ENCODE data around the gene KHNYN. TPM values are rescaled to one million over a fixed set of nuclear protein-coding genes. Genes with fewer than 3 reads are reported as not detected.

The KHNYN gene
- total and polyA plus RNA-seq, 2 experiments from 2014 or later: 2.7 to 28.1 TPM

DNA sequence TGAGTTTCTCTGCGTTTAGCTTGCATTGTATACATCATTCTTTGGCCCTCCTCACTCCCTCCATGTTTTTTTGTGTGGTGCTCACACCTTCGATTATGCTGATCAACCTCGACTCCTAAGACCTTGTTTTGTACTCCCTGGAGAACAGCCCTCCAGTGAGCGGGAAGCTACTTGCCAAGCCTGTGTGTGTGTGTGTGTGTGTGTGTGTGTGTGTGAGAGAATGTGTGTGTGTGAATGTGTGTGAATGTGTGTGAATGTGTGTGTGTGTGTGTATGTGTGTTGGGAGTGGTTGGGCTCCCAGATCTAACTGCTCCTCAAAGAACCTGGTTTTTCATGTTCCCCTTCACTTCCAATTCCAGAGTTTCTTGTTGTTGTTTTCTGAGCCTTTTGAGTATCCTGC is 24.9 kb upstream of the KHNYN start:
- no peaks in the 10 kb centered on the region for H3K36me3 ChIP-seq (ENCODE audit: insufficient read depth)
- H3K27me3 Mint-ChIP-seq (ENCODE audit: insufficient read depth, low read depth, poor library complexity): peaks cover 6% of the 10 kb centered on the region

More for the DNA sequence above, 24.9 kb upstream of the KHNYN start:
- ATAC-seq: no peak; the same call in 2 of the 3 replicates
- Histone ChIP-seq H3F3A (replicated peaks; ENCODE audit: low read depth) (no peaks in the 10 kb centered on the region), H3K27ac (ENCODE audit: low read depth) (no peak overlapping the region), H4K20me1 (replicated peaks; ENCODE audit: insufficient read depth) (no peaks in the 10 kb centered on the region), H3K79me2 (replicated peaks; ENCODE audit: insufficient read depth) (no peaks in the 10 kb centered on the region), H3K4me1 (ENCODE audit: insufficient read depth) (peaks cover 4% of the 10 kb centered on the region; the same call in 1 of the 2 replicates), H2AFZ (no peak overlapping the region), H3K9me2 (ENCODE audit: insufficient read depth) (no peaks in the 10 kb centered on the region), H3K4me2 (no peak overlapping the region), H3K27me3 (ENCODE audit: insufficient read depth) (0 out of 2 replicates have a peak, but pooled peaks cover 7% of the 10 kb centered on the region), H3K4me3 (no peak overlapping the region)
- DNase-seq (ENCODE audit: low spot score): no peak
- H3K27ac Mint-ChIP-seq: no peak overlapping the region
- H3K4me3 Mint-ChIP-seq: no peak overlapping the region
- no peaks in the 10 kb centered on the region for H3K36me3 Mint-ChIP-seq (ENCODE audit: low read depth)
- H3K4me1 Mint-ChIP-seq: peaks cover 38% of the 10 kb centered on the region
- H3K9me3 Mint-ChIP-seq: no peaks in the 10 kb centered on the region
- no peak for TF ChIP-seq POLR2AphosphoS5 (IDR thresholded peaks at IDR 0.05; ENCODE audit: low read depth)
- no peak for TF ChIP-seq EZH2phosphoT487 (IDR thresholded peaks at IDR 0.05; ENCODE audit: unreplicated experiment)
- no peak for TF ChIP-seq ZNF331 (CRISPR knock-in tag; IDR thresholded peaks at IDR 0.05; ENCODE audit: low read depth)
- TF ChIP-seq EZH2 (IDR thresholded peaks at IDR 0.05; ENCODE audit: low read depth, unreplicated experiment): no peak
- TF ChIP-seq NANOG (IDR thresholded peaks at IDR 0.05; ENCODE audit: borderline replicate concordance): no peak
- no peak for TF ChIP-seq STAT1 (IDR thresholded peaks at IDR 0.05; ENCODE audit: unreplicated experiment)
- TF ChIP-seq JUNB (IDR thresholded peaks at IDR 0.05; ENCODE audit: unreplicated experiment): no peak
- TF ChIP-seq, protein P1, sequence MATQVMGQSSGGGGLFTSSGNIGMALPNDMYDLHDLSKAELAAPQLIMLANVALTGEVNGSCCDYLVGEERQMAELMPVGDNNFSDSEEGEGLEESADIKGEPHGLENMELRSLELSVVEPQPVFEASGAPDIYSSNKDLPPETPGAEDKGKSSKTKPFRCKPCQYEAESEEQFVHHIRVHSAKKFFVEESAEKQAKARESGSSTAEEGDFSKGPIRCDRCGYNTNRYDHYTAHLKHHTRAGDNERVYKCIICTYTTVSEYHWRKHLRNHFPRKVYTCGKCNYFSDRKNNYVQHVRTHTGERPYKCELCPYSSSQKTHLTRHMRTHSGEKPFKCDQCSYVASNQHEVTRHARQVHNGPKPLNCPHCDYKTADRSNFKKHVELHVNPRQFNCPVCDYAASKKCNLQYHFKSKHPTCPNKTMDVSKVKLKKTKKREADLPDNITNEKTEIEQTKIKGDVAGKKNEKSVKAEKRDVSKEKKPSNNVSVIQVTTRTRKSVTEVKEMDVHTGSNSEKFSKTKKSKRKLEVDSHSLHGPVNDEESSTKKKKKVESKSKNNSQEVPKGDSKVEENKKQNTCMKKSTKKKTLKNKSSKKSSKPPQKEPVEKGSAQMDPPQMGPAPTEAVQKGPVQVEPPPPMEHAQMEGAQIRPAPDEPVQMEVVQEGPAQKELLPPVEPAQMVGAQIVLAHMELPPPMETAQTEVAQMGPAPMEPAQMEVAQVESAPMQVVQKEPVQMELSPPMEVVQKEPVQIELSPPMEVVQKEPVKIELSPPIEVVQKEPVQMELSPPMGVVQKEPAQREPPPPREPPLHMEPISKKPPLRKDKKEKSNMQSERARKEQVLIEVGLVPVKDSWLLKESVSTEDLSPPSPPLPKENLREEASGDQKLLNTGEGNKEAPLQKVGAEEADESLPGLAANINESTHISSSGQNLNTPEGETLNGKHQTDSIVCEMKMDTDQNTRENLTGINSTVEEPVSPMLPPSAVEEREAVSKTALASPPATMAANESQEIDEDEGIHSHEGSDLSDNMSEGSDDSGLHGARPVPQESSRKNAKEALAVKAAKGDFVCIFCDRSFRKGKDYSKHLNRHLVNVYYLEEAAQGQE (IDR thresholded peaks at IDR 0.05; ENCODE audit: unreplicated experiment): no peak
- no peak for TF ChIP-seq ZNF114 (CRISPR knock-in tag; IDR thresholded peaks at IDR 0.05)
- TF ChIP-seq, protein P2, sequence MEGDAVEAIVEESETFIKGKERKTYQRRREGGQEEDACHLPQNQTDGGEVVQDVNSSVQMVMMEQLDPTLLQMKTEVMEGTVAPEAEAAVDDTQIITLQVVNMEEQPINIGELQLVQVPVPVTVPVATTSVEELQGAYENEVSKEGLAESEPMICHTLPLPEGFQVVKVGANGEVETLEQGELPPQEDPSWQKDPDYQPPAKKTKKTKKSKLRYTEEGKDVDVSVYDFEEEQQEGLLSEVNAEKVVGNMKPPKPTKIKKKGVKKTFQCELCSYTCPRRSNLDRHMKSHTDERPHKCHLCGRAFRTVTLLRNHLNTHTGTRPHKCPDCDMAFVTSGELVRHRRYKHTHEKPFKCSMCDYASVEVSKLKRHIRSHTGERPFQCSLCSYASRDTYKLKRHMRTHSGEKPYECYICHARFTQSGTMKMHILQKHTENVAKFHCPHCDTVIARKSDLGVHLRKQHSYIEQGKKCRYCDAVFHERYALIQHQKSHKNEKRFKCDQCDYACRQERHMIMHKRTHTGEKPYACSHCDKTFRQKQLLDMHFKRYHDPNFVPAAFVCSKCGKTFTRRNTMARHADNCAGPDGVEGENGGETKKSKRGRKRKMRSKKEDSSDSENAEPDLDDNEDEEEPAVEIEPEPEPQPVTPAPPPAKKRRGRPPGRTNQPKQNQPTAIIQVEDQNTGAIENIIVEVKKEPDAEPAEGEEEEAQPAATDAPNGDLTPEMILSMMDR (conservative IDR thresholded peaks at IDR 0.05; ENCODE audit: low read depth in 2 of 2): no peak
- no peak for TF ChIP-seq CREB1 (CRISPR knock-in tag; IDR thresholded peaks at IDR 0.05; ENCODE audit: low read depth)
- TF ChIP-seq, protein P3, sequence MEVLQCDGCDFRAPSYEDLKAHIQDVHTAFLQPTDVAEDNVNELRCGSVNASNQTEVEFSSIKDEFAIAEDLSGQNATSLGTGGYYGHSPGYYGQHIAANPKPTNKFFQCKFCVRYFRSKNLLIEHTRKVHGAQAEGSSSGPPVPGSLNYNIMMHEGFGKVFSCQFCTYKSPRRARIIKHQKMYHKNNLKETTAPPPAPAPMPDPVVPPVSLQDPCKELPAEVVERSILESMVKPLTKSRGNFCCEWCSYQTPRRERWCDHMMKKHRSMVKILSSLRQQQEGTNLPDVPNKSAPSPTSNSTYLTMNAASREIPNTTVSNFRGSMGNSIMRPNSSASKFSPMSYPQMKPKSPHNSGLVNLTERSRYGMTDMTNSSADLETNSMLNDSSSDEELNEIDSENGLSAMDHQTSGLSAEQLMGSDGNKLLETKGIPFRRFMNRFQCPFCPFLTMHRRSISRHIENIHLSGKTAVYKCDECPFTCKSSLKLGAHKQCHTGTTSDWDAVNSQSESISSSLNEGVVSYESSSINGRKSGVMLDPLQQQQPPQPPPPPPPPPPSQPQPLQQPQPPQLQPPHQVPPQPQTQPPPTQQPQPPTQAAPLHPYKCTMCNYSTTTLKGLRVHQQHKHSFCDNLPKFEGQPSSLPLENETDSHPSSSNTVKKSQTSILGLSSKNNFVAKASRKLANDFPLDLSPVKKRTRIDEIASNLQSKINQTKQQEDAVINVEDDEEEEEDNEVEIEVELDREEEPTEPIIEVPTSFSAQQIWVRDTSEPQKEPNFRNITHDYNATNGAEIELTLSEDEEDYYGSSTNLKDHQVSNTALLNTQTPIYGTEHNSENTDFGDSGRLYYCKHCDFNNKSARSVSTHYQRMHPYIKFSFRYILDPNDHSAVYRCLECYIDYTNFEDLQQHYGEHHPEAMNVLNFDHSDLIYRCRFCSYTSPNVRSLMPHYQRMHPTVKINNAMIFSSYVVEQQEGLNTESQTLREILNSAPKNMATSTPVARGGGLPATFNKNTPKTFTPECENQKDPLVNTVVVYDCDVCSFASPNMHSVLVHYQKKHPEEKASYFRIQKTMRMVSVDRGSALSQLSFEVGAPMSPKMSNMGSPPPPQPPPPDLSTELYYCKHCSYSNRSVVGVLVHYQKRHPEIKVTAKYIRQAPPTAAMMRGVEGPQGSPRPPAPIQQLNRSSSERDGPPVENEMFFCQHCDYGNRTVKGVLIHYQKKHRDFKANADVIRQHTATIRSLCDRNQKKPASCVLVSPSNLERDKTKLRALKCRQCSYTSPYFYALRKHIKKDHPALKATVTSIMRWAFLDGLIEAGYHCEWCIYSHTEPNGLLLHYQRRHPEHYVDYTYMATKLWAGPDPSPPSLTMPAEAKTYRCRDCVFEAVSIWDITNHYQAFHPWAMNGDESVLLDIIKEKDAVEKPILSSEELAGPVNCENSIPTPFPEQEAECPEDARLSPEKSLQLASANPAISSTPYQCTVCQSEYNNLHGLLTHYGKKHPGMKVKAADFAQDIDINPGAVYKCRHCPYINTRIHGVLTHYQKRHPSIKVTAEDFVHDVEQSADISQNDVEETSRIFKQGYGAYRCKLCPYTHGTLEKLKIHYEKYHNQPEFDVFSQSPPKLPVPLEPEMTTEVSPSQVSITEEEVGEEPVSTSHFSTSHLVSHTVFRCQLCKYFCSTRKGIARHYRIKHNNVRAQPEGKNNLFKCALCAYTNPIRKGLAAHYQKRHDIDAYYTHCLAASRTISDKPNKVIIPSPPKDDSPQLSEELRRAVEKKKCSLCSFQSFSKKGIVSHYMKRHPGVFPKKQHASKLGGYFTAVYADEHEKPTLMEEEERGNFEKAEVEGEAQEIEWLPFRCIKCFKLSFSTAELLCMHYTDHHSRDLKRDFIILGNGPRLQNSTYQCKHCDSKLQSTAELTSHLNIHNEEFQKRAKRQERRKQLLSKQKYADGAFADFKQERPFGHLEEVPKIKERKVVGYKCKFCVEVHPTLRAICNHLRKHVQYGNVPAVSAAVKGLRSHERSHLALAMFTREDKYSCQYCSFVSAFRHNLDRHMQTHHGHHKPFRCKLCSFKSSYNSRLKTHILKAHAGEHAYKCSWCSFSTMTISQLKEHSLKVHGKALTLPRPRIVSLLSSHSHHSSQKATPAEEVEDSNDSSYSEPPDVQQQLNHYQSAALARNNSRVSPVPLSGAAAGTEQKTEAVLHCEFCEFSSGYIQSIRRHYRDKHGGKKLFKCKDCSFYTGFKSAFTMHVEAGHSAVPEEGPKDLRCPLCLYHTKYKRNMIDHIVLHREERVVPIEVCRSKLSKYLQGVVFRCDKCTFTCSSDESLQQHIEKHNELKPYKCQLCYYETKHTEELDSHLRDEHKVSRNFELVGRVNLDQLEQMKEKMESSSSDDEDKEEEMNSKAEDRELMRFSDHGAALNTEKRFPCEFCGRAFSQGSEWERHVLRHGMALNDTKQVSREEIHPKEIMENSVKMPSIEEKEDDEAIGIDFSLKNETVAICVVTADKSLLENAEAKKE (CRISPR knock-in tag; IDR thresholded peaks at IDR 0.05): no peak
- TF ChIP-seq, protein P4, sequence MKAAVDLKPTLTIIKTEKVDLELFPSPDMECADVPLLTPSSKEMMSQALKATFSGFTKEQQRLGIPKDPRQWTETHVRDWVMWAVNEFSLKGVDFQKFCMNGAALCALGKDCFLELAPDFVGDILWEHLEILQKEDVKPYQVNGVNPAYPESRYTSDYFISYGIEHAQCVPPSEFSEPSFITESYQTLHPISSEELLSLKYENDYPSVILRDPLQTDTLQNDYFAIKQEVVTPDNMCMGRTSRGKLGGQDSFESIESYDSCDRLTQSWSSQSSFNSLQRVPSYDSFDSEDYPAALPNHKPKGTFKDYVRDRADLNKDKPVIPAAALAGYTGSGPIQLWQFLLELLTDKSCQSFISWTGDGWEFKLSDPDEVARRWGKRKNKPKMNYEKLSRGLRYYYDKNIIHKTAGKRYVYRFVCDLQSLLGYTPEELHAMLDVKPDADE (IDR thresholded peaks at IDR 0.05): no peak
